Measurements from ENCODE around the gene ZNF740.

- no peak for TF ChIP-seq POLR2AphosphoS5 (IDR thresholded peaks at IDR 0.05; ENCODE audit: low read depth, low read length)
- TF ChIP-seq POLR2A (IDR thresholded peaks at IDR 0.05; ENCODE audit: low read depth, low read length), result no peak
- no peak for TF ChIP-seq TAF1 (IDR thresholded peaks at IDR 0.05; ENCODE audit: borderline replicate concordance, low read depth, low read length)
Measured at GRCh38 chr12:53159195-53159839, 21.2 kb upstream of the ZNF740 start.

Measured in GM12892 (cell line).